HG02588 (cell line): ENCODE data around the gene SH2D3C.

Experiments
- ATAC-seq: cut with Tn5 transposase; IDR thresholded peaks from one replicate; pipeline ENCODE4 v1.9.1; 2021; ENCODE audit warnings: mild to moderate bottlenecking, moderate library complexity; ENCODE audit not compliant: unreplicated experiment

SH2D3C gene

DNA sequence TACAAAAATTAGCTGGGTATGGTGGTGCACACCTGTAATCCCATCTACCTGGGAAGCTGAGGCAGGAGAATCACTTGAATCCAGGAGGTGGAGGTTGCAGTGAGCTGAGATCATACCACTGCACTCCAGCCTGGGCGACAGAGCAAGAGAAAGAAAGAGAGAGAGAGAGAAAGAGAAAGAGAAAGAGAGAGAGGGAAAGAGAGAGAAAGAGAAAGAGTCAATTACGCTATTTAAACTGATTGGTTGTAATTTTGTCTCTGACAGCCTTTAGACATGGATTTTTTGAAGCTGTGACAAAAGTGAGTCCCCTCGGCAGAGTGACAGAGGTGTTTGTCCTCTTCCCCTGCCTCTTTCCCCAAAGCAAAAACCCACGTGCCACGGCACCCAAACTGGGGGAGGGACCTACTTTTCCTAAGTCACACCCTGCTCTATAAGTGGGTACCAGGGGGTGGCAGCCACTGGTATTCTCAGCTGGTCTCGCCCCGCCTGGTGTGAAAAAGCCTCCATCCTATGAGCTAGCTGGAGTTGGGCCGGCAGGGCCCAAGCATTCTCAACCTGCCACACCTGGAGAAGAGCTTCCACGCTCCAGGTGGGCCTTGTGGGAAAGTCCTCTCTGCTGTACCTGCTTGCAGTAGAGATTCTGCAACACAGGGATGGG lies 75.0 kb downstream of the SH2D3C start:
- no peak for ATAC-seq

DNA sequence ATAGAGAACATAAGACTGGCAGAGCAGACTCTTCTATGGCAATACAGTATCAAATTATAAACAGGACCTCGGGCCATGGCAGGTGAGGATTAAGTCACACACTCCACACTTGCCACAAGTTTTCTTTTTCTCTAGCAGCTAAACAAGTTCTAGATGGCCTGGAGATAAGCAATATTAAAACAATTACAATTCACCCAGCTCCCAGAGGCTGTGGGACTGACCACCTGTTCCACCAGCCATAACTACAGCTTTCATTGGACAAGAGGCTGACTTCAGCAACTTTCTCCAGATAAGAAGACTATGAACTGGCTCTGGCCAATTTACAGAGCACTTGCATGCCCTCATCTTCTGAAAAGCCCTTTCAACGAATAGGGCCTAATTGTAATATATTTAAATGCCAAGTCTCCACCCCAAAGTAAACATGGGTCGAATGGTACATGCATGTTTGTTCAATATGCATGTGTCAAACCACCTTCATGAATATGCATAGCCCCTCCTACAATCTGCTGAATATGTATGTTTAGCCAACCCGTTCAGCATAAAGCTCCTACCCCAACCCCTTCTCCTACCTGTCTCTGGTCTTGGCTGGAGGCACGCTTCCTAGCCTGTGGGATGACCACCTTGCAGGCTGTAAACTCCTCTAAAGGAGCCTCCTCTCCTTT lies 77.7 kb downstream of the SH2D3C start:
- no peak for ATAC-seq

DNA sequence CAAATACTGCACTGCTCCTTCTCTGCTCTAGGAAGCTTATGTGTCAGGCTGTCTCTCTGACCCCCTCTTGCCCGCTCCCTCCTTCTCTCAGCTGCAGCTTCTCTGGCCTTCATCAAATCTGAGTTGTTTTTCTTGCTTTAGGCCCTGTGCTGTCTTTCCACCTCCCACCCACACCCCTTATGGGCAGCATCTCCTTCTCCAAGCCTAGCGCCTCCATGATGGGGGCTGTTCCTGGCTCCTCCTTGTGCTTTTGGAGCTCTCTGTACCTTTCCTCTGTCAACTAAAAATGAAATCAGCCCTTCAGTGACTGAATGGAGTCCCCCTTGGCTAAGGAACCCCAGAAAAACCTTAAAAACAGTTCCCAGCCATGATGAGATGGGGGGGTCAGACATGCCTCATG lies 78.3 kb downstream of the SH2D3C start:
- ATAC-seq: no peak

DNA sequence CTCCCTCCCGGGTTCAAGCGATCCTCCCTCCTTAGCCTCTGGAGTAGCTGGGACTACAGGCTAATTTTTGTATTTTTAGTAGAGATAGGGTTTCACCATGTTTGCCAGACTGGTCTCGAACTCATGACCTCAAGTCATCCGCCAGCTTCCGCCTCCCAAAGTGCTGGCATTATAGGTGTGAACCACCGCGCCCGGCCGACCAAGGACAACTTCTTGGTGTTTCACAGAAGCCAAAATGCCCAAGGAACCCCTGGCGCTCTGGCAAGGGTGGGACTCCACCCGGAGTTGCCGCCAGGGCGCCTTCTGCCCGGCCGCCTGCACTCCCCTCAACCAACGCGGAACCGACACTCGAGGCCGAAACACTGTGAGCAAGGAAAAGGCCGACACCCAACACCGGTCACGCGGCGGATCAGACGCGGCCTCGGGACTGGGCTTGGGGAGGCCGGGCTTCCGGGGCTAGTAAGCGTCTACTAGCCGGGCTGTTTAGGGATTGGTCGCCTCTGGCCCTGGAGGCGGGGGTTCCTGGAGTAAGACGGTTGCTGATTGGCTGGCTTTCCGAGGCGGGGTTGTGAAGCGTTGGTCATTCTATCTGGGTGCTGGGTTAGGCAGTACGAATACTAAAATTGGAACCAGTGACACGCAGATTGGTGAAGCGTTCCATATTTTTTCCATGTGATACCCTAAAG lies 79.3 kb downstream of the SH2D3C start:
- peak; percentile 83 for ATAC-seq

DNA sequence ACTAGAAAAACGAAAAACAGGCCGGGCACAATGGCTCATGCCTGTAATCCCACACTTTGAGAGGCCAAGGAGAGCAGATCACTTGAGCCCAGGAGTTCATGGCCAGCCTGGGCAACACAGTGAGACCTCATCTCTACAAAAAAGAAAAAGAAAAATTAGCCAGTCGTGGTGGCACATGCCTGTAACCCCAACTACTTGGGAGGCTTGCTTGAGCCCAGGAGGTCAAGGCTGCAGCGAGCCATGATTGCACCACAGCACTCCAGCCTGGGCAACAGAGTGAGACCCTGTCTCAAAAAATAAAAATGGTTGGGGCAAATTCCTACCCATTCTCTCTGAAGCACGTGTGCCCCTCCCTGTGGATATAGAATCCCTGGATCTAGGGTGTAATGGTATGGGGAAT lies 80.1 kb downstream of the SH2D3C start:
- no peak for ATAC-seq

DNA sequence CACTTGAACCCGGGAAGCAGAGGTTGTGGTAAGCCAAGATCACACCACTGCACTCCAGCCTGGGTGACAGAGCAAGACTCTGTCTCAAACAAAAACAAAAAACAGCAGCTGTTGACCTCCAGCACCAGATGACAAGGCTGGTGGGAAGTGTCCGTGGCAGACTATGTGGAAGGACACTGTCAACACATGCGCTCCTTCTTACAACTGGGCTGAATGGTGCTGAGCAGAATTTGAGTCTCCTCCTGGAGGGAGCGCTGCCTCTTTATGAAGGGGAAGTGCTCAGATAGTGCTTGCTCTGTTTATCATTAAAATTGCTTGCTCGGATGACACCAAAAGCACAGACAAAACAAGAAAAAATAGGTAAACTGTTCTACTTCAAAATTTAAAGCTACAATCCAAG lies 80.9 kb downstream of the SH2D3C start:
- ATAC-seq: no peak

DNA sequence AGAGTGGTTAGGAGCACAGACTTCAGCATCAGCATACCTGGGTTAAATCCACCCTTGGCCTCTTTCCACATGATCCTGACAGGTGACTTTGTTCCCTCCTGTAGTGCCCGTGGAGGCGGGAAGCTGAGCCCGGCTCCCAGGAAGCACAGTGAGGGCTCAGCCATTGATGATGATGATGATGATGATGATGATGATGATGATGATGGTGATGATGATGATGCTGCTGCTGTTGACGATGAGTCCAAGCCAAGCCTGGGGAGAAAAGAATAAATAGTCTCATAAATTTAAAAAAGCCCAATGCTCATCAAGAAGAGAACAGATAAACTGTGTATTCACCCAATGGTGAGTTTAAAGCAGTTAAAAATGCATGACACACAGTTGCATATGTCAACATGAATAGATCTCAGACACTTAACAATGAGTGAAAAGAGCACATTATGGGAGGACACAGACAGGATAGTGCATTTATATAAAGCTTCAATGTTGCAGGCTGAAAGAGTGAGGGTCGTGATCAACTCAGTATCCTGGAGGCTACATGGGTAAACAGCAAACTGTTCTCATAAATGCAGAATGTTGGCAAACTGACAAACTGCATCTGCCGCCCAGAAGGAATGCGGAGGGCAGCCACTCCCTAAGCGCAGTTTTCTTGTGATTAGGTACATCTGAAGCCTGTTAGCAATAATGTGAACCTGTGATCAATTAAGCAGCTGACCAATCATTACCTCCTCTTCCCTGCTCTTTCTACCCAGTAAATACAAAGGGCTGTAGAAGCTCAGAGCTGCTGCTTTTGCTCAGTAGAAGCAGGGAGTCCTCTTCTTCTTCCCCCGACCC lies 83.4 kb downstream of the SH2D3C start:
- ATAC-seq: no peak

DNA sequence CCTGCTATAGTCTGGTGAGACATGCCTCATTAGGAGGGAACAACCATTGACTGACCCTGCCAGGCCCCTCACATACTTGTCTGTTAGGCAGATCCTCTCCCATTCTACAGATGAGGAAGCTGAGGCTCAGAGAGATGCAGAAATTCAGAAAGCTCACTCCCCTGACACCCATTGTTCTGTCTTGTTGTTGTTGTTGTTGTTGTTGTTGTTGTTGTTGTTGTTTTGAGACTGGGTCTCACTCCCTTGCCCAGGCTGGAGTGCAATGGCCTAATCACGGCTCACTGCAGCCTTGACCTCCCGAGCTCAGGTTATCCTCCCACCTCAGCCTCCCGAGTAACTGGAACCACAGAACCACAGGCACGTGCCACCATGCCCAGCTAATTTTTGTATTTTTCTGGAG lies 84.8 kb downstream of the SH2D3C start:
- no peak for ATAC-seq

DNA sequence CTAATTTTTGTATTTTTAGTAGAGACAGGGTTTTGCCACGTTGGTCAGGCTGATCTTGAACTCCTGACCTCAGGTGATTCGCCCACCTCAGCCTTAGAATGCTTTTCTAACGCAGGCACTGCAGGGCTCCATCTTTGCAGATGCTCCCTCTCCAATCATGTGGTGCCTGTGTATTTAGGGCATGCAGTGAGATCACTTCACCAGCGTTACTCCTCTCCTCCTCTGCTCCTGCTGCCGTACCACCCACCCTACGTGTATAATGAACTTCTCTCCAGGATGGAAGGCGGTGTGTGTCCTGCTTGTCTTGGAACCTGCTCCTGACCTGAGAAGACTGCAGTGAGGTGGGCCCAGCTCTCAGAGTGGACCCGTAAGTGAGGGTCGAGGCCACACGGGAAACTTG lies 85.3 kb downstream of the SH2D3C start:
- ATAC-seq: no peak

DNA sequence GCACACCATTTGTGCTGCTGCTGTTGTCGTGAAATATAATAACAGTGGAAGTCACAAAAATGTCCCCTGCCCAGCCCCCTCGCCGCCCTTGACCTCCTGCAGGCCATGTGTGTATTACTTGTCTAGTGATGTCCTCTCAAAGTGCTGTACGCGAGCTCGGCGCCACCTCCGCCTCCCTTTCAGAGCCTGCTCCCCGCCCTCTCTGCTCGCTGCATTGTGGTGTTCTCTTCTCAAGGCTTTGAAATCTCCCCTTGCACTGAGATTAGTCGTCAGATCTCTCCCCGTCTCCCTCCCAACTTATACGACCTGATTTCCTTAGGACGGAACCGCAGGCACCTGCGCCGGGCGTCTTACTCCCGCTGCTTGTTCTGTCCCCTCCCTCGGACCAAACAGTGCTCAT lies 86.4 kb downstream of the SH2D3C start:
- no peak for ATAC-seq

DNA sequence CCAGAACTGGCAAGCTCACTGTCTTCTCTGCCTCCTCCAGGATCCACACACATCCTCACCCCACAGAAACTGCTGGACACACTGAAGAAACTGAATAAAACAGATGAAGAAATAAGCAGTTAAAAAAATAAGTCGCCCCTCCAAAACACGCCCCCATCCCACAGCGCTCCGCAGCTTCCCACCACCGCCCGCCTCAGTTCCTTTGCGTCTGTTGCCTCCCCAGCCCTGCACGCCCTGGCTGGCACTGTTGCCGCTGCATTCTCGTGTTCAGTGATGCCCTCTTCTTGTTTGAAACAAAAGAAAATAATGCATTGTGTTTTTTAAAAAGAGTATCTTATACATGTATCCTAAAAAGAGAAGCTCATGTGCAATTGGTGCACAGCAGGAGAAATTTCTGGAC lies 87.7 kb downstream of the SH2D3C start:
- ATAC-seq: no peak

DNA sequence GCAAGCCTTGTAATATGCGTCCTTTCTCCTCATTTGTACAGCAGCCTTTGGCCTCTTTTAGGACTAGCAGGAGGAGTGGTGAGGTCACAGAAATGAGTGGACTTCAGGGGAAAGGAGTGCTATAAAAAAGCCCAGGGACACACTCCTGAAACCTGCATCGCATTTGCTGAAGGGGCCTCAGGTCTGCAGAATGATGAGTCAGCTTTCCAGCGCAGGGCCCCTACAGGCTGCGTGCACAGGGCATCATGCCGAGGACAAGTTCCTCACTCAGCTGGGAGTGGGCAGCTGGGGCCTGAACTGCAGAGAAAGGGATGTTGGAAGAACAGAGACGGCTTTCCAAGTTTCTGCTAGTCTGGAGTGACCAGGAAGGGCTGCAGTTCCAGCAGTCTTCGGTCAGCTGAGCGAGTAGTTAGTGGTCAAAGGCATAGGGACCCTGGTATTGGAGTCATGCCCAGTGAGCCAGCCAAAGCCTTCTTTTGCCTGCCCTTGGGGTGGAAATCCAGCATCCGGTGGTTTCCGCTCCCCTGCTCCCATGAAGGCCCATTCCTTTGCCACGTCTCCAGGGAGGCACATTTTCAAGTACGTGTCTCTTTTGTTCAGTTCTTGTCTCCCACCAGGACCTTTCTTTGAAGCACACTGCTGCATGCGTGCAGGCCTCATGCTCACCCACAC lies 89.0 kb downstream of the SH2D3C start:
- ATAC-seq: no peak
